Activated CD8-positive, alpha-beta T cell treated with anti-CD3 and anti-CD28 coated beads for 36 hours (primary cell): ENCODE results near the gene SHC1. TPM values are rescaled to one million over a fixed set of nuclear protein-coding genes. Genes with fewer than 3 reads are reported as not detected.
A peak's percentile ranks its signal among the peaks of the same experiment; 100 is the strongest.

Experiments
- ATAC-seq: fragments of 200-7000 bp; cut with Tn5 transposase; one replicate; pipeline ENCODE4 v1.10.0; 2021; ENCODE audit warnings: mild to moderate bottlenecking, moderate library complexity
- CTCF ChIA-PET: fragments of 350-600 bp; sonication (Branson Sonifier 250); formaldehyde crosslinking; loops from one replicate; lab custom pipeline; 2021; ENCODE audit warnings: antibody characterized with exemption; lab: Charles Lee
- POLR2A ChIA-PET: fragments of 350-600 bp; sonication (Branson Sonifier 250); formaldehyde crosslinking; loops from one replicate; lab custom pipeline; 2021; ENCODE audit warnings: antibody characterized with exemption; lab: Charles Lee
- DNase-seq: peaks from one replicate; pipeline ENCODE4 v3.0.0-alpha.2; 2020
- H3K27ac Mint-ChIP-seq: one replicate; pipeline ENCODE4 v1.8.0; 2021; ENCODE audit warnings: mild to moderate bottlenecking, mixed read lengths
- H3K27me3 Mint-ChIP-seq: one replicate; pipeline ENCODE4 v1.8.0; 2021; ENCODE audit warnings: mixed read lengths
- H3K36me3 Mint-ChIP-seq: one replicate; pipeline ENCODE4 v1.8.0; 2021; ENCODE audit warnings: low read depth, mixed read lengths
- H3K4me1 Mint-ChIP-seq: one replicate; pipeline ENCODE4 v1.8.0; 2021; ENCODE audit warnings: low read depth, mixed read lengths
- H3K4me3 Mint-ChIP-seq: one replicate; pipeline ENCODE4 v1.8.0; 2021; ENCODE audit warnings: mild to moderate bottlenecking, moderate library complexity, mixed read lengths
- H3K9me3 Mint-ChIP-seq: one replicate; pipeline ENCODE4 v1.8.0; 2021; ENCODE audit warnings: mixed read lengths
- CTCF ChIP-seq: fragments of 200-600 bp; IDR thresholded peaks from one replicate; pipeline ENCODE4 v1.8.0; 2022; ENCODE audit warnings: antibody characterized with exemption, mild to moderate bottlenecking
- intact Hi-C: fragments of 100-400 bp; cut with micrococcal nuclease; formaldehyde crosslinking; loops from one replicate; pipeline ENCODE4 v1.10.0; 2022
- total RNA-seq, 2 experiments: library from RNA; stranded (reverse); gene quantifications; one replicate each; pipeline ENCODE4 v1.2.3, GENCODE V29; 2021

The SHC1 gene
- total RNA-seq, 2 experiments from 2014 or later = 32.3 to 34.2 TPM

GRCh38 chr1:154968731-154969130 lies 1.8 kb downstream of the SHC1 start:
- DNase-seq = no peak
- ATAC-seq = no peak
- ChIA-PET POLR2A (interaction anchor here (0.9 kb wide), 1 partner anchor 13 kb away, joined by 3 read pairs; the partner anchor contains the start of gene PBXIP1), CTCF (no interaction called here)
- no peaks in the 10 kb centered on the region for H3K9me3 Mint-ChIP-seq
- no peaks in the 10 kb centered on the region for H3K27me3 Mint-ChIP-seq
- H3K36me3 Mint-ChIP-seq = peaks cover 22% of the 10 kb centered on the region
- no peak for TF ChIP-seq CTCF
- H3K4me3 Mint-ChIP-seq = no peak overlapping the region
- intact Hi-C loops = no loop called here
- H3K4me1 Mint-ChIP-seq = peaks cover 30% of the 10 kb centered on the region
- H3K27ac Mint-ChIP-seq = peak overlapping the region; percentile 69

GRCh38 chr1:154967331-154967950 lies 3.1 kb downstream of the SHC1 start:
- peak overlapping the region; percentile 74 for H3K27ac Mint-ChIP-seq
- no peak for DNase-seq
- POLR2A ChIA-PET = interaction anchor here (0.6 to 2.0 kb wide), 3 partner anchors 12 to 95 kb away, joined by 3 to 9 read pairs (median 3); partner anchors contain the start of genes FLAD1 and PBXIP1
- no peaks in the 10 kb centered on the region for H3K9me3 Mint-ChIP-seq
- CTCF ChIA-PET = interaction anchor here (1.2 kb wide), 1 partner anchor 32 kb away, joined by 6 read pairs; no protein-coding TSS in a partner anchor
- no peak for ATAC-seq
- intact Hi-C loops = no loop called here
- H3K36me3 Mint-ChIP-seq = peaks cover 30% of the 10 kb centered on the region
- H3K4me3 Mint-ChIP-seq = no peak overlapping the region
- TF ChIP-seq CTCF = no peak
- H3K4me1 Mint-ChIP-seq = peaks cover 35% of the 10 kb centered on the region
- H3K27me3 Mint-ChIP-seq = no peaks in the 10 kb centered on the region

- Mint-ChIP-seq H3K27me3 (no peaks in the 10 kb centered on the region), H3K36me3 (peaks cover 31% of the 10 kb centered on the region), H3K27ac (peak overlapping the region; percentile 30), H3K4me1 (peaks cover 25% of the 10 kb centered on the region), H3K4me3 (no peak overlapping the region), H3K9me3 (no peaks in the 10 kb centered on the region)
- ATAC-seq (no peak), DNase-seq (no peak)
- TF ChIP-seq CTCF = no peak
- POLR2A ChIA-PET = interaction anchor here (1.2 to 2.0 kb wide), 2 partner anchors 14 to 17 kb away, joined by 3 to 9 read pairs; partner anchors contain the start of gene FLAD1
- intact Hi-C loops = no loop called here
- CTCF ChIA-PET = interaction anchor here (1.2 to 1.5 kb wide), 2 partner anchors 33 to 51 kb away, joined by 4 to 6 read pairs; no protein-coding TSS in a partner anchor
These were observed 4.4 kb downstream of the SHC1 start for GRCh38 chr1:154966111-154966510.

- peaks cover 39% of the 10 kb centered on the region for H3K36me3 Mint-ChIP-seq
- peak overlapping the region; percentile 57 for H3K27ac Mint-ChIP-seq
- peaks cover 26% of the 10 kb centered on the region for H3K4me1 Mint-ChIP-seq
- DNase-seq (no peak), ATAC-seq (no peak)
- no peaks in the 10 kb centered on the region for H3K9me3 Mint-ChIP-seq
- POLR2A ChIA-PET = interaction anchor here (0.6 to 1.6 kb wide), 6 partner anchors 8 to 98 kb away, joined by 3 to 5 read pairs (median 4); partner anchors contain the start of genes CKS1B and PBXIP1
- intact Hi-C loops = loop anchor here (5.0 kb wide), 1 partner anchor 33 kb away; no protein-coding TSS in a partner anchor
- no peak for TF ChIP-seq CTCF
- CTCF ChIA-PET = interaction anchor here (1.0 to 2.3 kb wide), 5 partner anchors 9 to 95 kb away, joined by 3 to 10 read pairs (median 4); partner anchors contain the start of gene ADAM15
- H3K27me3 Mint-ChIP-seq = no peaks in the 10 kb centered on the region
- no peak overlapping the region for H3K4me3 Mint-ChIP-seq
These were observed 6.2 kb downstream of the SHC1 start for GRCh38 chr1:154964359-154964758.

- Mint-ChIP-seq H3K9me3 (no peaks in the 10 kb centered on the region), H3K27me3 (no peaks in the 10 kb centered on the region), H3K4me3 (no peak overlapping the region), H3K27ac (peak overlapping the region; percentile 56), H3K4me1 (peaks cover 26% of the 10 kb centered on the region), H3K36me3 (peaks cover 40% of the 10 kb centered on the region)
- no peak for TF ChIP-seq CTCF
- no peak for ATAC-seq
- POLR2A ChIA-PET = interaction anchor here (0.6 to 3.7 kb wide), 6 partner anchors 9 to 98 kb away, joined by 3 to 55 read pairs (median 4); partner anchors contain the start of genes CKS1B and SHC1
- DNase-seq = no peak
- intact Hi-C loops = loop anchor here (5.0 kb wide), 1 partner anchor 34 kb away; no protein-coding TSS in a partner anchor
- CTCF ChIA-PET = interaction anchor here (0.6 to 2.3 kb wide), 4 partner anchors 10 to 96 kb away, joined by 3 to 10 read pairs (median 3); partner anchors contain the start of gene ADAM15
These were observed 6.9 kb downstream of the SHC1 start for GRCh38 chr1:154963643-154964042.
